ENCODE data around the gene USP26. TPM values are rescaled to one million over a fixed set of nuclear protein-coding genes. Genes with fewer than 3 reads are reported as not detected.
A peak's percentile ranks its signal among the peaks of the same experiment; 100 is the strongest.

Gene USP26
- polyA plus RNA-seq, 2 of the 4 experiments (the other 2 are of a cell fraction), result not detected

DNA sequence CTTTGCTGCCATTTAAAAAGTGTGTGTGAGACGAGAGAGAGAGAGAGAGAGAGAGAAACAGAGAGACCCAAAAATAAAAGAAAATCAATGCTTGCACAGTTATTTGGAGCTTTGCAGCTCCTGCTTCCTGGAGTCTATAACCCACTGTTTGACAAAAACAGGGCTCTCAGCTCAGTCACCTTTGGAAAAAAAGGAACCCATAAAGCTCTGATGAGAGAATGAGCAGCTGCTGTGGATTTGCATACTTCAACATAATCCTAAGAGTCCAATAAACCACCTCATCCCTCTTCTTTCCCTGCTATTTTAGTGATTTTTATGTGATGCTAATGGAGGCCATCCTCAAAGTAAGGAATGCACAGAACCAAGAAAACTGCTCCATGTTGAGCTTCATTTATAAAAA is 50.3 kb downstream of the USP26 start:
- ChIA-PET CTCF (no interaction called here), POLR2A (no interaction called here)
- 0% methylated on average over 1 of the region's 1 CpG for WGBS (ENCODE audit: missing lambda C conversion rate)
- no peak overlapping the region for H3K4me2 ChIP-seq
- DNase-seq (ENCODE audit: low read depth in 1 of 2, low spot score in 1 of 2), result no peak
- peak; percentile 46 for FAIRE-seq
- H3K9me3 ChIP-seq, result no peaks in the 10 kb centered on the region
- H3K27ac ChIP-seq, result no peak overlapping the region
- H3K4me1 ChIP-seq, result no peaks in the 10 kb centered on the region
- no peak overlapping the region for H3K4me3 ChIP-seq
- no peak for ATAC-seq
- TF ChIP-seq HOXA7 (CRISPR knock-in tag; IDR thresholded peaks at IDR 0.05) (no peak), ATOH8 (CRISPR knock-in tag; IDR thresholded peaks at IDR 0.05; ENCODE audit: low read depth) (no peak), RARB (CRISPR knock-in tag; IDR thresholded peaks at IDR 0.05) (no peak), BHLHE40 (IDR thresholded peaks at IDR 0.05; ENCODE audit: low read depth, low read length) (no peak), CHD2 (IDR thresholded peaks at IDR 0.05; ENCODE audit: low read length, partially characterized antibody) (no peak), BCL3 (IDR thresholded peaks at IDR 0.05) (no peak), HDAC2 (IDR thresholded peaks at IDR 0.05) (no peak), EP300 (IDR thresholded peaks at IDR 0.05) (no peak), HOXB5 (CRISPR knock-in tag; IDR thresholded peaks at IDR 0.05) (no peak), MAZ (IDR thresholded peaks at IDR 0.05; ENCODE audit: borderline replicate concordance, low read depth, low read length) (no peak), EHMT2 (IDR thresholded peaks at IDR 0.05; ENCODE audit: low read depth) (no peak), MAX (IDR thresholded peaks at IDR 0.05) (no peak), JUNB (IDR thresholded peaks at IDR 0.05) (no peak), HOXB13 (CRISPR knock-in tag; IDR thresholded peaks at IDR 0.05; ENCODE audit: low read depth) (no peak), NPAS2 (CRISPR knock-in tag; IDR thresholded peaks at IDR 0.05; ENCODE audit: borderline replicate concordance) (no peak)
- TF ChIP-seq, protein P1, sequence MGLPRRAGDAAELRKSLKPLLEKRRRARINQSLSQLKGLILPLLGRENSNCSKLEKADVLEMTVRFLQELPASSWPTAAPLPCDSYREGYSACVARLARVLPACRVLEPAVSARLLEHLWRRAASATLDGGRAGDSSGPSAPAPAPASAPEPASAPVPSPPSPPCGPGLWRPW (IDR thresholded peaks at IDR 0.05), result no peak

GRCh38 chrX:133045986-133046385 is 50.9 kb downstream of the USP26 start:
- Histone ChIP-seq H3K4me1 (no peaks in the 10 kb centered on the region), H3K4me3 (no peak overlapping the region), H3K4me2 (no peak overlapping the region), H3K27ac (no peak overlapping the region), H3K9me3 (no peaks in the 10 kb centered on the region)
- FAIRE-seq, result peak; percentile 65
- 10% methylated on average over 2 of the region's 2 CpGs for WGBS (ENCODE audit: missing lambda C conversion rate)
- no peak for DNase-seq (ENCODE audit: low read depth in 1 of 2, low spot score in 1 of 2)
- 0 out of 3 replicates have a peak, but pooled peaks have one; percentile 21 for TF ChIP-seq CTCF (IDR thresholded peaks at IDR 0.05)
- TF ChIP-seq RAD21 (conservative IDR thresholded peaks at IDR 0.05 in 1 of 2, IDR thresholded peaks at IDR 0.05 in 1 of 2), result peak; percentile 18 to 38; a peak in 3 of 5 replicates
- no peak for TF ChIP-seq ESRRA (IDR thresholded peaks at IDR 0.05; ENCODE audit: borderline replicate concordance, low read length)
- TF ChIP-seq EHMT2 (IDR thresholded peaks at IDR 0.05; ENCODE audit: low read depth), result no peak
- TF ChIP-seq TP53 (CRISPR knock-in tag; IDR thresholded peaks at IDR 0.05), result no peak
- TF ChIP-seq MYC (IDR thresholded peaks at IDR 0.05; ENCODE audit: borderline replicate concordance, low read length), result no peak
- no peak for TF ChIP-seq CBX2 (IDR thresholded peaks at IDR 0.05; ENCODE audit: borderline replicate concordance, low read depth)
- TF ChIP-seq BCL3 (IDR thresholded peaks at IDR 0.05), result no peak
- TF ChIP-seq CHD2 (IDR thresholded peaks at IDR 0.05; ENCODE audit: low read length, partially characterized antibody), result no peak
- TF ChIP-seq, protein P2, sequence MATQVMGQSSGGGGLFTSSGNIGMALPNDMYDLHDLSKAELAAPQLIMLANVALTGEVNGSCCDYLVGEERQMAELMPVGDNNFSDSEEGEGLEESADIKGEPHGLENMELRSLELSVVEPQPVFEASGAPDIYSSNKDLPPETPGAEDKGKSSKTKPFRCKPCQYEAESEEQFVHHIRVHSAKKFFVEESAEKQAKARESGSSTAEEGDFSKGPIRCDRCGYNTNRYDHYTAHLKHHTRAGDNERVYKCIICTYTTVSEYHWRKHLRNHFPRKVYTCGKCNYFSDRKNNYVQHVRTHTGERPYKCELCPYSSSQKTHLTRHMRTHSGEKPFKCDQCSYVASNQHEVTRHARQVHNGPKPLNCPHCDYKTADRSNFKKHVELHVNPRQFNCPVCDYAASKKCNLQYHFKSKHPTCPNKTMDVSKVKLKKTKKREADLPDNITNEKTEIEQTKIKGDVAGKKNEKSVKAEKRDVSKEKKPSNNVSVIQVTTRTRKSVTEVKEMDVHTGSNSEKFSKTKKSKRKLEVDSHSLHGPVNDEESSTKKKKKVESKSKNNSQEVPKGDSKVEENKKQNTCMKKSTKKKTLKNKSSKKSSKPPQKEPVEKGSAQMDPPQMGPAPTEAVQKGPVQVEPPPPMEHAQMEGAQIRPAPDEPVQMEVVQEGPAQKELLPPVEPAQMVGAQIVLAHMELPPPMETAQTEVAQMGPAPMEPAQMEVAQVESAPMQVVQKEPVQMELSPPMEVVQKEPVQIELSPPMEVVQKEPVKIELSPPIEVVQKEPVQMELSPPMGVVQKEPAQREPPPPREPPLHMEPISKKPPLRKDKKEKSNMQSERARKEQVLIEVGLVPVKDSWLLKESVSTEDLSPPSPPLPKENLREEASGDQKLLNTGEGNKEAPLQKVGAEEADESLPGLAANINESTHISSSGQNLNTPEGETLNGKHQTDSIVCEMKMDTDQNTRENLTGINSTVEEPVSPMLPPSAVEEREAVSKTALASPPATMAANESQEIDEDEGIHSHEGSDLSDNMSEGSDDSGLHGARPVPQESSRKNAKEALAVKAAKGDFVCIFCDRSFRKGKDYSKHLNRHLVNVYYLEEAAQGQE (IDR thresholded peaks at IDR 0.05), result no peak
- no peak for TF ChIP-seq KDM5A (IDR thresholded peaks at IDR 0.05)
- no peak for TF ChIP-seq SREBF2 (IDR thresholded peaks at IDR 0.05)
- CTCF ChIA-PET, result no interaction called here
- ATAC-seq, result 0 out of 6 replicates have a peak, but pooled peaks of 1 of the 2 experiments have one; percentile 38
- POLR2A ChIA-PET, result no interaction called here
